ENCODE data around the gene SUMO2.

DNA sequence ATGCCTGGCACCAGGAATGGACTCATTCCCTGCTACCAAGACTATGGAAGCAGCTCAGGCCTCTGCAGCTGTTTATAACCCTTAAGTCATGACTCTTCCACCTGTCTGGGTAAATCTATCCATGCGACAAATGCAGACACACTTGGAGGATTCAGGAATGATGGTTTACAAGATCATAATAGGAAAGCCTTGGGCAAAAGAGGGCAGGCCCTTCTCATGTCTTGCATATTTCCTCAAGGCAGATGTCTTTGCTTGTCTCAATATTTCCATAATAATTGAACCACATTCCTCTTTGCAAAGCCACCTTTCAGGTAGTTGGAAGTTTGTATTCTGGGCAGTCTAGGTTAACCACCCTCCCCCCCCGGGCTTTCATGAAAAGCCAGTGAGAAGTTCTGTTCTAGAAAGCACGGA, 27.6 kb downstream of the SUMO2 start:
- no peak for TF ChIP-seq MAFK (IDR thresholded peaks at IDR 0.05; ENCODE audit: low read depth, low read length)
- TF ChIP-seq, protein P1, sequence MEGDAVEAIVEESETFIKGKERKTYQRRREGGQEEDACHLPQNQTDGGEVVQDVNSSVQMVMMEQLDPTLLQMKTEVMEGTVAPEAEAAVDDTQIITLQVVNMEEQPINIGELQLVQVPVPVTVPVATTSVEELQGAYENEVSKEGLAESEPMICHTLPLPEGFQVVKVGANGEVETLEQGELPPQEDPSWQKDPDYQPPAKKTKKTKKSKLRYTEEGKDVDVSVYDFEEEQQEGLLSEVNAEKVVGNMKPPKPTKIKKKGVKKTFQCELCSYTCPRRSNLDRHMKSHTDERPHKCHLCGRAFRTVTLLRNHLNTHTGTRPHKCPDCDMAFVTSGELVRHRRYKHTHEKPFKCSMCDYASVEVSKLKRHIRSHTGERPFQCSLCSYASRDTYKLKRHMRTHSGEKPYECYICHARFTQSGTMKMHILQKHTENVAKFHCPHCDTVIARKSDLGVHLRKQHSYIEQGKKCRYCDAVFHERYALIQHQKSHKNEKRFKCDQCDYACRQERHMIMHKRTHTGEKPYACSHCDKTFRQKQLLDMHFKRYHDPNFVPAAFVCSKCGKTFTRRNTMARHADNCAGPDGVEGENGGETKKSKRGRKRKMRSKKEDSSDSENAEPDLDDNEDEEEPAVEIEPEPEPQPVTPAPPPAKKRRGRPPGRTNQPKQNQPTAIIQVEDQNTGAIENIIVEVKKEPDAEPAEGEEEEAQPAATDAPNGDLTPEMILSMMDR (IDR thresholded peaks at IDR 0.05; ENCODE audit: control extremely low read depth in 1 of 3, insufficient read depth in 1 of 3, low read depth in 1 of 3, low read length in 3 of 3): no peak
- no peak for TF ChIP-seq JUND (IDR thresholded peaks at IDR 0.05; ENCODE audit: low read length)
- TF ChIP-seq POLR2A (IDR thresholded peaks at IDR 0.05; ENCODE audit: control extremely low read depth in 1 of 2, low read depth in 2 of 2, low read length in 2 of 2): no peak
- no peak for TF ChIP-seq KDM5A (IDR thresholded peaks at IDR 0.05; ENCODE audit: low read length)
- no peak for TF ChIP-seq RFX5 (IDR thresholded peaks at IDR 0.05; ENCODE audit: borderline replicate concordance, low read depth, low read length)
- TF ChIP-seq RNF2 (IDR thresholded peaks at IDR 0.05; ENCODE audit: borderline replicate concordance, low read depth, low read length, missing control alignments, poor library complexity, severe bottlenecking): no peak

All from H1 (cell line).